Cardiac muscle cell (in vitro differentiated cells and primary cell): Measurements from ENCODE around the gene HPGD. TPM values are rescaled to one million over a fixed set of nuclear protein-coding genes. Genes with fewer than 3 reads are reported as not detected.
A peak's percentile ranks its signal among the peaks of the same experiment; 100 is the strongest.

ENCODE experiments used
- DNase-seq, 2 donors: peaks; one replicate each; pipeline versions ENCODE4 v3.0.0 to v3.0.0-alpha.2; 2010 to 2017; ENCODE audit warnings: low read depth in 1 of 2, low spot score in 1 of 2
- H3K27ac ChIP-seq: fragments of 200-600 bp; sonication (generic); 2 replicates; pipeline ENCODE4 v1.5.1; 2016
- H3K27me3 ChIP-seq: fragments of 200-600 bp; sonication (generic); 2 replicates; pipeline ENCODE4 v1.6.0; 2016; ENCODE audit warnings: control low read depth
- H3K36me3 ChIP-seq: fragments of 200-600 bp; sonication (generic); 2 replicates; pipeline ENCODE4 v1.5.1; 2016; ENCODE audit warnings: control low read depth
- H3K4me1 ChIP-seq: fragments of 200-600 bp; sonication (generic); 2 replicates; pipeline ENCODE4 v1.8.1; 2017; ENCODE audit warnings: low read depth, mild to moderate bottlenecking, mixed run types
- H3K4me3 ChIP-seq: fragments of 200-600 bp; sonication (generic); 2 replicates; pipeline ENCODE4 v1.5.1; 2016; ENCODE audit warnings: mild to moderate bottlenecking
- H3K9me3 ChIP-seq: fragments of 200-600 bp; sonication (generic); 2 replicates; pipeline ENCODE4 v1.5.1; 2017; ENCODE audit warnings: low read depth, mild to moderate bottlenecking, control low read depth
- CTCF ChIP-seq: IDR thresholded peaks from 2 replicates; pipeline ENCODE4 v1.5.1; 2012; ENCODE audit warnings: low read depth, mild to moderate bottlenecking, low read length
- polyA plus RNA-seq: library from polyadenylated mRNA; unstranded; fragments of >200 nt; fragmentation: Nextera tagmentation; extraction: Ambion mirVana; gene quantifications from 2 replicates; pipeline ENCODE4 v1.2.1, GENCODE V29; 2016
- total RNA-seq: library from RNA; depleted of rRNA; stranded (reverse); fragments of >200 nt; gene quantifications from 2 replicates; pipeline ENCODE4 v1.2.3, GENCODE V29; 2016

The HPGD gene
- total RNA-seq (0.51 and 1.7 TPM in 2 replicates), polyA plus RNA-seq (0.15 and 1.1 TPM in 2 replicates)

- peaks cover 2% of the 10 kb centered on the region for H3K4me1 ChIP-seq
- H3K27me3 ChIP-seq, result peaks cover 43% of the 10 kb centered on the region
- no peak within 1 kb of the TSS for H3K27ac ChIP-seq
- DNase-seq, result peak in 1 of 2 donors; percentile 76
- TF ChIP-seq CTCF, result no peak
- no peaks in the 10 kb centered on the region for H3K36me3 ChIP-seq
- no peaks in the 10 kb centered on the region for H3K9me3 ChIP-seq
- peak within 1 kb of the TSS; percentile 59 for H3K4me3 ChIP-seq
Observed at GRCh38 chr4:174522183-174523024, at the start of gene HPGD. HPGD (minus strand) TSS chr4:174522488; CDS start chr4:174522451, 37 bp downstream.

GRCh38 chr4:174564529-174564928 is 42.2 kb upstream of the HPGD start:
- Histone ChIP-seq H3K36me3 (no peaks in the 10 kb centered on the region), H3K27me3 (no peaks in the 10 kb centered on the region), H3K27ac (no peak overlapping the region), H3K4me1 (no peaks in the 10 kb centered on the region), H3K9me3 (no peaks in the 10 kb centered on the region), H3K4me3 (no peak overlapping the region)
- no peak for DNase-seq
- TF ChIP-seq CTCF, result no peak

GRCh38 chr4:174563399-174563798 is 41.1 kb upstream of the HPGD start:
- no peaks in the 10 kb centered on the region for H3K27me3 ChIP-seq
- TF ChIP-seq CTCF, result no peak
- no peak for DNase-seq
- no peak overlapping the region for H3K4me3 ChIP-seq
- no peaks in the 10 kb centered on the region for H3K36me3 ChIP-seq
- H3K4me1 ChIP-seq, result no peaks in the 10 kb centered on the region
- no peaks in the 10 kb centered on the region for H3K9me3 ChIP-seq
- H3K27ac ChIP-seq, result no peak overlapping the region

- Histone ChIP-seq H3K27me3 (no peaks in the 10 kb centered on the region), H3K4me1 (no peaks in the 10 kb centered on the region), H3K4me3 (no peak overlapping the region), H3K9me3 (no peaks in the 10 kb centered on the region), H3K27ac (no peak overlapping the region), H3K36me3 (no peaks in the 10 kb centered on the region)
- DNase-seq, result no peak
- TF ChIP-seq CTCF, result no peak
Observed at GRCh38 chr4:174561560-174561959, 39.3 kb upstream of the HPGD start.

- Histone ChIP-seq H3K27ac (no peak overlapping the region), H3K27me3 (no peaks in the 10 kb centered on the region), H3K4me1 (no peaks in the 10 kb centered on the region), H3K36me3 (no peaks in the 10 kb centered on the region), H3K4me3 (no peak overlapping the region), H3K9me3 (no peaks in the 10 kb centered on the region)
- DNase-seq, result peak in 1 of 2 donors; percentile 18
- TF ChIP-seq CTCF, result no peak
Observed at GRCh38 chr4:174559894-174560293, 37.6 kb upstream of the HPGD start.
